ENCODE measurements around the gene DOK7.

DOK7 gene

GRCh38 chr4:3444351-3445110 lies 18.6 kb upstream of the DOK7 start:
- H3K27ac ChIP-seq = no peak overlapping the region
- TF ChIP-seq CTCF (conservative IDR thresholded peaks at IDR 0.05) (no peak), ZFX (IDR thresholded peaks at IDR 0.05) (no peak)

DNA sequence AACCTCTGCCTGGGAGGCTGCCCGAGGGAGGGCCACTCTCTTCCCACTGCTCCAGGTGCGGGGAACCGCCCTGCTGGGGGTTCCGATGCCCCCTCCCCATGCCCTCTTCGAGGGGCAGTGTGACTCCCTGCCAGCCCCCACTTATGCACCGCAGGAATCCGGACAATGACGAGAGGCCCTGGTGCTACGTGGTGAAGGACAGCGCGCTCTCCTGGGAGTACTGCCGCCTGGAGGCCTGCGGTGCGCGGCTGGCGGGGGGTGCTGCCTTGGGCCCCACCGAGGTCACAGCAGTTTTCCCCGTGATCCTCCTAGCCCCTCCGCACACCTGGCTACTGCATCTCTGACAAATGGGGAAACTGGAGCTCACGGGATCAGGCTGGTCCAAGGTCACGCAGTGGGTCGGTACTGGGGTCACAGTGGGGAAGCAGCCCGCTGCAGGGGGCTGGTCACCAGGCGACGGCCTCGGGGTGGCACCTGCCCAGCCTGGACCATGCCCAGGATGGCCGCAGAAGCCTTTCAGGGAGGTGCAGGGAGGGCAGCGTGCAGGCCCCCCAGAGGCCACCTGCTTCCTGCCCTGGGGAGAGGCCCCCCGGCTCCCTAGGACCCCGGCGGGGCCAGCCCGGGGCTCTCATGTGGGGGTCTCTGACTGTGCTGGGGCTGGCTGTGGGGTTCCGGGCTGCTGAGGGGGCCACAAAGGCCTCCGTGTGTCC lies 17.8 kb upstream of the DOK7 start:
- TF ChIP-seq ZFX (IDR thresholded peaks at IDR 0.05) (no peak), CTCF (conservative IDR thresholded peaks at IDR 0.05) (no peak)
- no peak overlapping the region for H3K27ac ChIP-seq

DNA sequence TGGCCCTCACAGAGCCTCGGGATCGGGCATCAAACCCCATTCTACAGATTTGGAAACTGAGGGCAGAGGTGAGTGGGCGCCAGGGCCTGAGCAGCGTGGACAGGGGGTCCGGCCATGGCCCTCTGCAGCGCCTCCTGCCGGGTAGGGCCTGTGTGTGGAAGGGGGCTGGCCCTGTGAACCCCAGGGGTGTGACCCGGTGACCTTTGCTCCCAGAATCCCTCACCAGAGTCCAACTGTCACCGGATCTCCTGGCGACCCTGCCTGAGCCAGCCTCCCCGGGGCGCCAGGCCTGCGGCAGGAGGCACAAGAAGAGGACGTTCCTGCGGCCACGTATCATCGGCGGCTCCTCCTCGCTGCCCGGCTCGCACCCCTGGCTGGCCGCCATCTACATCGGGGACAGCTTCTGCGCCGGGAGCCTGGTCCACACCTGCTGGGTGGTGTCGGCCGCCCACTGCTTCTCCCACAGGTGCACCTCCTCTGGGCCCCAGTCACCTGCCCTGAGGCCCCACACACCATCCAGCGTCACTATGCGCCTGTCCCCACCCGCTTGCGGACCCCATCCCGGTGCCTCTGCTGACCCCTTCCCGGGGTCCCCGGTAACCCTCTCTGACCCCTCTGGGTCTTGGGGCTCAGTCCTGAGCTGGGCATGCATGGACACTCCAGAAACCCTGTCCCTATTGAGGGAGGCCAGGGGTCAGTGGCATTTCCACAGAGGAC lies 17.1 kb upstream of the DOK7 start:
- TF ChIP-seq ZFX (IDR thresholded peaks at IDR 0.05) = no peak
- TF ChIP-seq CTCF (conservative IDR thresholded peaks at IDR 0.05) = peak; percentile 18; the same call in 1 of the 2 replicates
- no peak overlapping the region for H3K27ac ChIP-seq

GRCh38 chr4:3446631-3447320 lies 16.3 kb upstream of the DOK7 start:
- TF ChIP-seq ZFX (IDR thresholded peaks at IDR 0.05) (no peak), CTCF (conservative IDR thresholded peaks at IDR 0.05) (no peak)
- no peak overlapping the region for H3K27ac ChIP-seq

DNA sequence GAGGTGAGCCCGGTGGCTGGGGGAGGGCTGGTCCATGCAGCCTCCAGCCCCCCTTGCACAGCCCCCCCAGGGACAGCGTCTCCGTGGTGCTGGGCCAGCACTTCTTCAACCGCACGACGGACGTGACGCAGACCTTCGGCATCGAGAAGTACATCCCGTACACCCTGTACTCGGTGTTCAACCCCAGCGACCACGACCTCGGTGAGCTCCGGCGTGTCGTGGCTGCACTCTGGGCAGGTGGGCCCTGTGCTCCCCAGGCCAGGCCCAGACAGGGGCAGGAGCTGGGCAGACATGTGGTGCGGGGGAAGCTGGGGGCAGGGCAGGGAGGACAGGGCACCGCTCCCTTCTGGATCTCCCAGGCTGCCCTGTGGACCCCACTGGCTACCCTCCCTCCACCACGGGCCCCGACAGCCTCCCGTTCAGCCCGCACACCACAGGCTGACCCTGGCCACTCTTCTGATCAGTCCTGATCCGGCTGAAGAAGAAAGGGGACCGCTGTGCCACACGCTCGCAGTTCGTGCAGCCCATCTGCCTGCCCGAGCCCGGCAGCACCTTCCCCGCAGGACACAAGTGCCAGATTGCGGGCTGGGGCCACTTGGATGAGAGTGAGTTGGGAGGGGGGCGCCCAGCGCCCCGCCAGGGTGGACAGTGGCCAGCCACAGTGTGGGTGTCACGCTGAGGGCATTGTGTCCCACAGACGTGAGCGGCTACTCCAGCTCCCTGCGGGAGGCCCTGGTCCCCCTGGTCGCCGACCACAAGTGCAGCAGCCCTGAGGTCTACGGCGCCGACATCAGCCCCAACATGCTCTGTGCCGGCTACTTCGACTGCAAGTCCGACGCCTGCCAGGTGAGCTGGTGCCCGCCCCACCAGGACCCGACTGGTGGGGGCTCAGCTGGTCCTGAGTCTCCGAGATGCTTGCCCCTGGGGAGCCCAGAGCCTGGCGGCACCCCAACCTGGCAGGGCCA lies 15.4 kb upstream of the DOK7 start:
- no peak for TF ChIP-seq ZFX (IDR thresholded peaks at IDR 0.05)
- no peak for TF ChIP-seq CTCF (conservative IDR thresholded peaks at IDR 0.05)
- no peak overlapping the region for H3K27ac ChIP-seq

DNA sequence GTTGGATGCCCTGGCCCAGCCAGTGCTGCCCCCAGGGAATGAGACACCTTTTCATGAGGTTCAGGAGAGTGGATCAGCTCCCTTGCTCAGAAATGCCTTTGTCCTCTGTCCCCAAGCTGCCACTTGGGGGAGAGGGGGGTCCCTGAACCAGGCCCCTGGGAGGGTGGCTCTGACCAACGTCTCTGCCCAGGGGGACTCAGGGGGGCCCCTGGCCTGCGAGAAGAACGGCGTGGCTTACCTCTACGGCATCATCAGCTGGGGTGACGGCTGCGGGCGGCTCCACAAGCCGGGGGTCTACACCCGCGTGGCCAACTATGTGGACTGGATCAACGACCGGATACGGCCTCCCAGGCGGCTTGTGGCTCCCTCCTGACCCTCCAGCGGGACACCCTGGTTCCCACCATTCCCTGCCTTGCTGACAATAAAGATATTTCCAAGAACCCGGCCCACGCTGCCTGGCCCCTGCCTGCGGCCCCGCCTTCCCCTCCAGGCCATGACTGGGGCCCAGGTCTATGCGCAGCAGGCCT lies 14.0 kb upstream of the DOK7 start:
- TF ChIP-seq CTCF (conservative IDR thresholded peaks at IDR 0.05) = no peak
- TF ChIP-seq ZFX (IDR thresholded peaks at IDR 0.05) = no peak
- no peak overlapping the region for H3K27ac ChIP-seq

All from C4-2B (cell line).